ENCODE data around the gene SEPTIN11.
A peak's percentile ranks its signal among the peaks of the same experiment; 100 is the strongest.

Gene SEPTIN11

GRCh38 chr4:76939184-76939583, 10.4 kb upstream of the SEPTIN11 start:
- Histone ChIP-seq H3K4me3 (ENCODE audit: low read length) (no peak overlapping the region), H3K27me3 (ENCODE audit: control insufficient read depth, insufficient read depth, low read length) (no peaks in the 10 kb centered on the region), H3K36me3 (ENCODE audit: control insufficient read depth, insufficient read depth, low read length) (no peaks in the 10 kb centered on the region), H3K9me3 (ENCODE audit: control insufficient read depth, low read length) (no peaks in the 10 kb centered on the region), H3K4me1 (ENCODE audit: control insufficient read depth, insufficient read depth, low read length) (no peaks in the 10 kb centered on the region), H3K9ac (ENCODE audit: low read length) (no peak overlapping the region)

DNA sequence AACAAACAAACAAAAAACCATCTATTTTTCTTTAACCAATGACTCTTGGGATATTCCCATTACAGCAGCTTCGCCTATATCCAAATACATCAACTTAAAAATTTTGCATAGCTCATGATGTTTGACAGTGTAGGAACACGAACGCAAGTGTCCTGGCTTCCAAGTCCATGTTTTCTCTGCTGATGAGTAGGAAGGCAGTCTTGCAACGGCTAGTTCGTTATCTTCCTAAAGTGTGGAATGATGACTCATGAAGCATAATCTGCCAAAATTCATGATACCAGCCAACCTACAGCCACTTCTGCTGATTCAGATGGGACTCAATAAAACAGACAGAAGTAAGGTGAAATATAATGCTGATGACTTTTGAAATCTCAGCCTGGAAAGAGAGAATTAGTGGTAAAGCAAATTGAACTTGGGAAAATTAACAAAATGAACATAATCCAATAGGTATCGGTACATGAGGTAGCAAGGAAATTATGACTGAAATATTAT, 6.4 kb upstream of the SEPTIN11 start:
- Histone ChIP-seq H3K4me1 (ENCODE audit: control insufficient read depth, insufficient read depth, low read length) (peaks cover 2% of the 10 kb centered on the region), H3K36me3 (ENCODE audit: control insufficient read depth, insufficient read depth, low read length) (no peaks in the 10 kb centered on the region), H3K9me3 (ENCODE audit: control insufficient read depth, low read length) (no peaks in the 10 kb centered on the region), H3K4me3 (ENCODE audit: low read length) (no peak overlapping the region), H3K27me3 (ENCODE audit: control insufficient read depth, insufficient read depth, low read length) (no peaks in the 10 kb centered on the region), H3K9ac (ENCODE audit: low read length) (no peak overlapping the region)

- Histone ChIP-seq H3K27me3 (ENCODE audit: control insufficient read depth, insufficient read depth, low read length) (no peaks in the 10 kb centered on the region), H3K9ac (ENCODE audit: low read length) (no peak overlapping the region), H3K4me3 (ENCODE audit: low read length) (no peak overlapping the region), H3K4me1 (ENCODE audit: control insufficient read depth, insufficient read depth, low read length) (peaks cover 7% of the 10 kb centered on the region), H3K36me3 (ENCODE audit: control insufficient read depth, insufficient read depth, low read length) (no peaks in the 10 kb centered on the region), H3K9me3 (ENCODE audit: control insufficient read depth, low read length) (no peaks in the 10 kb centered on the region)
Measured at GRCh38 chr4:76943790-76944189, 5.8 kb upstream of the SEPTIN11 start.

DNA sequence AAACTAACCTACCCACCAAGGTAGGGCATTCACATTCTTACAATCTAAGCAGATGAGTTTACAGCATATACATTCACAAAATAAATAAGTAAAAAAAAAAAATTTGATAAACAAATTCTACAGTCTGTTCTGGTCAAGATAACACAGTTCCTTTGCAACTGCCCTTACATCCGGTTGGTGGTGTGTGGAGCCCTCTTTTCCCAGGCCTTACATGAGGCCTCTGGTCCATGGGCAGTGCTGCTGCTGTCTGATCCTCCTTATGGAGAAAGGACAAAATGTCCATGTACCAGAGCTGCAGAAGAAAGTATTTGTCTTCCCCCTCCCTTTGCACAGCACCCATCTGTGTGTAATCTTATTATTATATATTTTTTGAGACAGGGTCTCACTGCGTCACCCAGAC, 2.2 kb upstream of the SEPTIN11 start:
- no peak overlapping the region for H3K9ac ChIP-seq (ENCODE audit: low read length)
- H3K27me3 ChIP-seq (ENCODE audit: control insufficient read depth, insufficient read depth, low read length) = no peaks in the 10 kb centered on the region
- no peak overlapping the region for H3K4me3 ChIP-seq (ENCODE audit: low read length)
- H3K9me3 ChIP-seq (ENCODE audit: control insufficient read depth, low read length) = no peaks in the 10 kb centered on the region
- H3K36me3 ChIP-seq (ENCODE audit: control insufficient read depth, insufficient read depth, low read length) = no peaks in the 10 kb centered on the region
- peaks cover 17% of the 10 kb centered on the region for H3K4me1 ChIP-seq (ENCODE audit: control insufficient read depth, insufficient read depth, low read length)

- Histone ChIP-seq H3K9ac (ENCODE audit: low read length) (peak overlapping the region; percentile 78), H3K4me1 (ENCODE audit: control insufficient read depth, insufficient read depth, low read length) (peaks cover 17% of the 10 kb centered on the region)
Measured at GRCh38 chr4:76948443-76949275, 893 bp upstream of the SEPTIN11 start.

GRCh38 chr4:76950052-76950955, 752 bp downstream of the SEPTIN11 start:
- H3K36me3 ChIP-seq (ENCODE audit: control insufficient read depth, insufficient read depth, low read length) = no peaks in the 10 kb centered on the region
- H3K9ac ChIP-seq (ENCODE audit: low read length) = peak overlapping the region; percentile 78
- peak overlapping the region; percentile 76 for H3K4me3 ChIP-seq (ENCODE audit: low read length)
- no peaks in the 10 kb centered on the region for H3K9me3 ChIP-seq (ENCODE audit: control insufficient read depth, low read length)
- H3K4me1 ChIP-seq (ENCODE audit: control insufficient read depth, insufficient read depth, low read length) = peaks cover 17% of the 10 kb centered on the region
- no peaks in the 10 kb centered on the region for H3K27me3 ChIP-seq (ENCODE audit: control insufficient read depth, insufficient read depth, low read length)

More at GRCh38 chr4:76948443-76949275, 893 bp upstream of the SEPTIN11 start:
- Histone ChIP-seq H3K36me3 (ENCODE audit: control insufficient read depth, insufficient read depth, low read length) (no peaks in the 10 kb centered on the region), H3K27me3 (ENCODE audit: control insufficient read depth, insufficient read depth, low read length) (no peaks in the 10 kb centered on the region), H3K9me3 (ENCODE audit: control insufficient read depth, low read length) (no peaks in the 10 kb centered on the region), H3K4me3 (ENCODE audit: low read length) (peak overlapping the region; percentile 76)

DNA sequence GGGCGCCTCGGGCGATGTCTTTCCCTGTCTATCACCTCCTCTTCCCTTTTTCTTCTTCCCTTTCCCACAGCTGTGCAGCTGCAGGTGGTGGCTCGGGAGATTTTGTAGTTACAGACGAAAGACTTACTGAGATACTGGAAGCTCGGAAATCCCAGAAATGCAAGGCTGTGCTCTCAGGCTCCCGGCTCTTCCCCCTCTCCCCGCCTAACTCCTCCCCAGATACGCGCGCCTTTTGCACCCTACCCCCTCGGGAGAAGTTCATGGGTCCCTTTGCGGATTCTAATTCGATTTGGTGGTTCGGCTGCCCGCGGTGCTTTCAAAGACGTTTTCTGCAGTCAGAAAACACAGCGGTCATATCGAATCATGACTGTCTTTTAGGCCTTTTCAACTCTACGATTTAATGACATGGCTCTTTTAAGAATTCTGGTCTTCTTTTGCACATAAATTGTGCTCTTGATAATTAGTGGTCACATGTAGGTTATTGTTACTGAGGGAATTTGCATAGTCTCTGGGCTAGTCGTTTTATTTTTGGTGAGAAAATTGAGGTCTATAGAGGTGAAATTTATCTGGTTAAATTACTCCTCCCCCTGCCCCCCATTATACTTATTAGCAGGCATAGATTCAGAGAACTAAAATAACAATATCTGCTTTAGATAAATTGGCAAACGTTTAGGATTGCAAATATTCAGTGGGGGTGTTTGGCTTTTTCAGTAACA, 1.6 kb downstream of the SEPTIN11 start:
- Histone ChIP-seq H3K4me1 (ENCODE audit: control insufficient read depth, insufficient read depth, low read length) (peaks cover 17% of the 10 kb centered on the region), H3K36me3 (ENCODE audit: control insufficient read depth, insufficient read depth, low read length) (no peaks in the 10 kb centered on the region), H3K4me3 (ENCODE audit: low read length) (peak overlapping the region; percentile 76), H3K9me3 (ENCODE audit: control insufficient read depth, low read length) (no peaks in the 10 kb centered on the region), H3K9ac (ENCODE audit: low read length) (peak overlapping the region; percentile 78), H3K27me3 (ENCODE audit: control insufficient read depth, insufficient read depth, low read length) (no peaks in the 10 kb centered on the region)

DNA sequence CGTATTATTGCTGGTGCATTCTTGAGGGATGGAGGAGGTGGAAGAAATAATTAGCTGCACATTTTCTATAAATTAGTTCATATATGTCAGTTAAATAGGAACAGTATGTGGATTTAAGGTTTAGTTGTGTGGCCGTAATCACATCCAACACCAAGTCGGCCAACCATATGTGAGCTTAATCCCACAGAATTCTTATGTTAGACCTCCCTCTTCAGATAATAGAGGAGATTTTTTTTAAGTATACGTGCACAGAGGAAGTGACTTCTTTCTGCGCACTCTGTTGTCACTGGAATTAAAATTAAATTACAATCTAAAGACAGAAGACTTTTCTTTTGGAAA, 2.1 kb downstream of the SEPTIN11 start:
- H3K9me3 ChIP-seq (ENCODE audit: control insufficient read depth, low read length) = no peaks in the 10 kb centered on the region
- H3K4me1 ChIP-seq (ENCODE audit: control insufficient read depth, insufficient read depth, low read length) = peaks cover 17% of the 10 kb centered on the region
- peak overlapping the region; percentile 78 for H3K9ac ChIP-seq (ENCODE audit: low read length)
- no peaks in the 10 kb centered on the region for H3K36me3 ChIP-seq (ENCODE audit: control insufficient read depth, insufficient read depth, low read length)
- no peaks in the 10 kb centered on the region for H3K27me3 ChIP-seq (ENCODE audit: control insufficient read depth, insufficient read depth, low read length)
- no peak overlapping the region for H3K4me3 ChIP-seq (ENCODE audit: low read length)

DNA sequence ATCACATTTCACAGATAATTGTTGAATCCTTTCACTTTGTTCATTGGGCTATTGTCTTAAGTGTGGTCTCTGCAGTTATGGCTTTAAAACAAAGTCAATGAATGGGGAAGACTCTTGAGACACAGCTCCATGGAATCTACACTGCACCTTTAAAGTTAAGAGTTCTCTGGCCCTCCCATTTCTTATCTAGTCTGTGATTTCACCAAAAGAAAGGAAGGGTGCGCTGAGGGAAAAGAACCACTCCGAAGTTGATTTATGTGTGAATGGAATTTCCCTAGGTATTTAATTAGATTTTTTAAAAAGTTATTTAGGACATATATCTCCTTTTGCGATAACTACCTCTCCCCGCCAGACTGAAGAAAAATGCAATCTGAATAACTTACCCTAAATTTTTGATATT, 2.5 kb downstream of the SEPTIN11 start:
- Histone ChIP-seq H3K9me3 (ENCODE audit: control insufficient read depth, low read length) (no peaks in the 10 kb centered on the region), H3K27me3 (ENCODE audit: control insufficient read depth, insufficient read depth, low read length) (no peaks in the 10 kb centered on the region), H3K4me3 (ENCODE audit: low read length) (no peak overlapping the region), H3K36me3 (ENCODE audit: control insufficient read depth, insufficient read depth, low read length) (no peaks in the 10 kb centered on the region), H3K9ac (ENCODE audit: low read length) (no peak overlapping the region), H3K4me1 (ENCODE audit: control insufficient read depth, insufficient read depth, low read length) (peaks cover 19% of the 10 kb centered on the region)

DNA sequence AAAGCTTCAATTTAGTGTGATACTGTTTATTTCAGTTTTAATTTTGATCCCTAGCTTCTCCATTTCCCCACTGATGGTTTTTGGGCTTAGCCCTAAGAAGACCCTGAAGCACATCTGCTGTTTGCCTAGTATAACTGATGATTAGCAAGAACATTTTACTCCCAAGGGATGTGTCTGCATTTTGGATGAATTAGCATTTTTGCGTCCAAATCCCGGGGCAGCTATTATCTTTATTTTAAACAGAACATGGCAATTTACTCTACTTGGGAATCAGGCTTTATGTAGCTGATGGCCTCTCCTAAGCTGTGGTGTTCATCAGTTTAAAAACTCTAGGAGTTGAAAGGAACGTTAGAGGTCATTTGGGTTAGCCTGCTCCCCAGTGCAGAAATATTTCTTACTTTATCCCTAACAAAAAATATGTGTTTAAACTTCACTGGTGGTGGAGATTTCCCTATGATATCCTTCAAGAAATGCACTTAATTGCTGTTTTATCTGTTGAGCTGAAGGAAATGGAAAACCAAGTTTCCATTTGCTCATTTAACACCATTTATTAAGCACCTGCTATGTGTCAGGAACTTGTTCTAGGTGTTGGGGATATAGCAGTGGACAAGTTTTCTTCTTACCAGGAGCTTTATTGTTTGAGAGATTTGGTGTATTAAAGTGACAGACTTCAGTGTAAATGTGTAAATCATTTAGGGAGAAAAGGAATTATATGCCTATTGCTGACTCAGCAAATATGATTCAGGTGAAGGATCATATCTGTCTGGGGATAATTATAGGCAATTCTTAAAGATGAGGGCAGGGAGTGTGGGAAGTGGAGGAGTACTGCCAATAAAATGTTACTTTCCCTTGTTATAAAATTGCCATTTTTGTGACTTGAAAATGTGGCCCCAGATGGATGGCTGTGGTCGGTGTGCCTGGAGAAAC, 3.4 kb downstream of the SEPTIN11 start:
- Histone ChIP-seq H3K9ac (ENCODE audit: low read length) (no peak overlapping the region), H3K27me3 (ENCODE audit: control insufficient read depth, insufficient read depth, low read length) (no peaks in the 10 kb centered on the region), H3K4me1 (ENCODE audit: control insufficient read depth, insufficient read depth, low read length) (peaks cover 26% of the 10 kb centered on the region), H3K4me3 (ENCODE audit: low read length) (no peak overlapping the region), H3K9me3 (ENCODE audit: control insufficient read depth, low read length) (no peaks in the 10 kb centered on the region), H3K36me3 (ENCODE audit: control insufficient read depth, insufficient read depth, low read length) (no peaks in the 10 kb centered on the region)

- no peak overlapping the region for H3K9ac ChIP-seq (ENCODE audit: low read length)
- H3K36me3 ChIP-seq (ENCODE audit: control insufficient read depth, insufficient read depth, low read length) = no peaks in the 10 kb centered on the region
- H3K4me3 ChIP-seq (ENCODE audit: low read length) = no peak overlapping the region
- H3K27me3 ChIP-seq (ENCODE audit: control insufficient read depth, insufficient read depth, low read length) = no peaks in the 10 kb centered on the region
- no peaks in the 10 kb centered on the region for H3K9me3 ChIP-seq (ENCODE audit: control insufficient read depth, low read length)
- peaks cover 19% of the 10 kb centered on the region for H3K4me1 ChIP-seq (ENCODE audit: control insufficient read depth, insufficient read depth, low read length)
Measured at GRCh38 chr4:76953956-76954355, 4.4 kb downstream of the SEPTIN11 start.

Measured in mucosa of stomach (tissue), 1 donor.